Measurements from ENCODE around the gene BMPER.

BMPER gene

GRCh38 chr7:34130558-34131295, 225.4 kb downstream of the BMPER start:
- TF ChIP-seq ZNF274 (IDR thresholded peaks at IDR 0.05; ENCODE audit: low read depth, low read length), result no peak

GRCh38 chr7:34131371-34131770, 226.0 kb downstream of the BMPER start:
- TF ChIP-seq ZNF274 (IDR thresholded peaks at IDR 0.05; ENCODE audit: low read depth, low read length), result no peak
- H3K4me3 ChIP-seq (ENCODE audit: low read length), result no peak overlapping the region

More at GRCh38 chr7:34130558-34131295, 225.4 kb downstream of the BMPER start:
- no peak overlapping the region for H3K4me3 ChIP-seq (ENCODE audit: low read length)

DNA sequence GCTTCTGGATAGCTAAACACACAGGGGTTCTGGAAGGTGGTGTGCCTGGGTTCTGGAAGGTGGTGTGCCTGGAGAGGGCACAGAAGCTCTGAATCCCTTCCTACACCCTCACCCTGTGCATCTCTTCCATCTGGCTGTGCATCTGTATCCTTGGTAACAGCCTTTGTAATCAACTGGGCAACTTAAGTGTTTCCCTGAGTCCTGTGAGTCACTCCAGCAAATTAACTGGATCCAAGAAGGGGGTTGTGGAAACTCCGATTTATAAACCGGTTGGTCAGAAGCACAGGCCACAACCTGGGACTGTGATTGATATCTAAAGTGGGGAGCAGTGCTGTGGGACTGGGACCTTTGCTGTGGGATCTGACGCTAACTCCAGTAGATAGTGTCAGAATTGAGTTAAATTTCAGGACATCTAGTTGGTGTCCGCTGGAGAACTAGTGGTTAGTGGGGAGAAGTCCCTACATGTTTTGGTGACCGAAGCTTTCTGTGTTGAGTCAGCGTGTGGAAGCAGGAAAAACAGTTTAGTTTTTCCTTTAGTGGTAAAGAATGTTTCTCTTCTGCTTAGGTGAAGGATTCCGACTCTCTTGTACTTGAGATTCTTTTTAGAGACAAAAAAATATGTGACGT, 228.1 kb downstream of the BMPER start:
- no peak overlapping the region for H3K4me3 ChIP-seq (ENCODE audit: low read length)

DNA sequence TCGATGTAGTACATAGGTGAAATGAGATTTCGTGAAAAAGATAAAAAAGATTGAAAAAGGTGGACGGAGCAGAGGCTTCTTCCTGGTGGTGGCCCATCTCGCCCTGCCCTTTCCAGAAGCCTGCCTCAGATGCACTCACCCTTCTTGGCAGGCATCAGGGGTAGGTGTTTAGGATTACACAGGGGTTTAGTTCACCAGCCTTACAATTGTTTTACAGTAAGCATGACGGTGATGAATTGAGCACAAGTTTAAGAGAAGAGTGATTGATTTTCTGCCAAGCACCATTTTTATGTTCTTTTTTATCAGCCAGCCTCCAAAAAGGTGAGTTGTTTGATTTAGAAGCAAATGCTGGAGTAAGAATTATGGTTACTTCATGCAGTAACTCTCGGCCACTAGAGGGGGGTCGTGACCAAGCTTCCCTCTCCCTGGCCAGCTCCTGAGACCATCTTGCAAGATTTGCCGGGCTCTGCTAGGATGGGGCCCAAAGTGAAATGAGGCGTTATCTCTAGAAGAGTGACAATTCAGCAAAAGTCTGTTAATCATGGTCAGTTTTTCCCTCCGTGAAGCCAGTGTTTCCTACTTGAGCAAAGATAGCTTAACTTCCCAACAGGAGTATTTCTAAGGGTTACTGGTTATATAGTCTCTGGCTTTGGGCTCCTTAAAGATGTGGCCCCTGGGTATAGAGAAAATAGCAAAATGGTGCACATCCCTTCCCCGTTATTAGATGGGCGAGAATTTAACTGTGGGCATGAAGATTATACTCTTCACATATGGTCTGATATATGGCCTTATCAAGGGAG, 228.8 kb downstream of the BMPER start:
- TF ChIP-seq ZNF274 (IDR thresholded peaks at IDR 0.05; ENCODE audit: low read depth, low read length), result no peak
- H3K4me3 ChIP-seq (ENCODE audit: low read length), result no peak overlapping the region

More for the DNA sequence above, 228.1 kb downstream of the BMPER start:
- TF ChIP-seq ZNF274 (IDR thresholded peaks at IDR 0.05; ENCODE audit: low read depth, low read length), result no peak

DNA sequence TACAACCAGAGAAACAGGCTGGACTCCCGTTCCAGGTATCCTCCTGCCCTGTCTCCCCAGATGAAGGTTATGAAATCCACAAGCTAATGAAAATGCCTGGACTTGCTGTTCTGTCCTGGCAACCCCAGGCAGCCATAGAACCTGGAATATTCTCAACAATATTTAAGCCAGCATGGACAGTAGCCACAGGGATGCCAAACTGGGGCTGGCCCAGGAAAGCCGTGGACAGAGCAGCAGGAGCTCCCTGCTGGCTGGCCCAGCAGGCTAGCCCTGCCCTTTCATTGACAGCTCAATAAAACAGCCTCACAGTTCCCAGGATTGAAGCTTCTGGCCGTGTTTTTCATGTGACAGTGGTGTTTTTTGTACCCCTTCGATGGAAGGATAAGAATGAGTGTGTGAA, 230.6 kb downstream of the BMPER start:
- no peak for TF ChIP-seq ZNF274 (IDR thresholded peaks at IDR 0.05; ENCODE audit: low read depth, low read length)

GRCh38 chr7:34136698-34137097, 231.4 kb downstream of the BMPER start:
- no peak overlapping the region for H3K4me3 ChIP-seq (ENCODE audit: low read length)
- no peak for TF ChIP-seq ZNF274 (IDR thresholded peaks at IDR 0.05; ENCODE audit: low read depth, low read length)

More for the DNA sequence above, 230.6 kb downstream of the BMPER start:
- no peak overlapping the region for H3K4me3 ChIP-seq (ENCODE audit: low read length)

- H3K4me3 ChIP-seq (ENCODE audit: low read length), result no peak overlapping the region
- no peak for TF ChIP-seq ZNF274 (IDR thresholded peaks at IDR 0.05; ENCODE audit: low read depth, low read length)
Observed at GRCh38 chr7:34137176-34137575, 231.8 kb downstream of the BMPER start.

DNA sequence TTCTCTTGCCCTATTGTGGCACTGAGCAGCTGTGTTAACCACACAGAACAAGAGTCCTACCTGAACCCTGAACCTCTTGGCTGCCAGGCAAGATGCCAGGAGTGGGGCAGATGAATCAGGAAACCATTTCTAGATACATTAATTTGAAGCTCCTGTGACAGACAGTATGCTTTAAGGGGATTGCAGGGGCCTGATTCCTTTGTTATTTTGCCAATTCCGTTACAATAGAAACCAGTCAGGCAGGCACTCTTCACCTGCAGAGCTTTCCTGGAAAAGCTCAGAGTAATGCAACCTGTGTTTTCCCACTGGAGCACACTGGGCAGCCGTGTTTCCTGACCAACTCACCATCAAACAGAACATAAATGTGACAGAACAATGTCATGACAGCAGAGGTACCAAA, 233.1 kb downstream of the BMPER start:
- no peak for TF ChIP-seq ZNF274 (IDR thresholded peaks at IDR 0.05; ENCODE audit: low read depth, low read length)
- H3K4me3 ChIP-seq (ENCODE audit: low read length), result no peak overlapping the region

GRCh38 chr7:34139086-34139485, 233.7 kb downstream of the BMPER start:
- no peak for TF ChIP-seq ZNF274 (IDR thresholded peaks at IDR 0.05; ENCODE audit: low read depth, low read length)
- H3K4me3 ChIP-seq (ENCODE audit: low read length), result no peak overlapping the region

GRCh38 chr7:34140066-34140465, 234.7 kb downstream of the BMPER start:
- TF ChIP-seq ZNF274 (IDR thresholded peaks at IDR 0.05; ENCODE audit: low read depth, low read length), result no peak
- no peak overlapping the region for H3K4me3 ChIP-seq (ENCODE audit: low read length)

DNA sequence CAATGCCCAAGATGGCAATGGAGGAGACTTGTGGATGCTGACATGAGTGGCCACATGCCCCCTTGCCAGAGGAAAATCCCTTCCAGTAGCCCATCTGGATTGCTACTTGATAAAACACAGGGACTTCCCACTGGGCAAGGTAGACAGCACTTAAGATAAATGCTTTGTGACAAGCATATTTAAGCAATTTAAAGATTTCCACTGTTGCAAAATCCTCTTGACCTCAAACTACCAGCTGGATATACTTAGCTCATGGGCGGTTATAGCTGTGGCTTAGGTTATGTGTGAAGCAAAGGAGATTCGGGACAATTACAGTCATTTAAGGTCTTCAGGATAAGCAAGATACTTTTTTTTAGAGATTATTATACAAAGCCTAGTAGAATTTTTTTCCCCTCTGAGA, 238.1 kb downstream of the BMPER start:
- no peak for TF ChIP-seq ZNF274 (IDR thresholded peaks at IDR 0.05; ENCODE audit: low read depth, low read length)
- H3K4me3 ChIP-seq (ENCODE audit: low read length), result no peak overlapping the region

DNA sequence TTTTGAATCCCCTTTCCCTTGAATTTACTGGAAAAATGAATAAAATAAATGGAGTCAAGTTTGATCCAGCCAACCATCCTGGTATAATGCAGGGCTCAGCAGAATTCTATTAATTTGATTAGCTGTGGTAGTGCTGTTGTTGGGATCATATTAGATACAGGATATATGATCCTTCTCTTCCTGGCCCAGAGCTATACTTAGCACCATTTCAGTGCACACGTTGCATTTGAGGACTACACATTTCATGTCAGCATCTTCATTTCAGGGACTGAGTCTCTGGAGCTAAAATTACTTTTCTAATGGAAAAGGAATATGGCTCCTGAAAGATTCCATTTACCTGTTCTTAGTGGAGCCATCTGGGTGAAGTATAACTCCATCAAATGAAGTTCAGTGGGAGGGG, 240.3 kb downstream of the BMPER start:
- H3K4me3 ChIP-seq (ENCODE audit: low read length), result no peak overlapping the region
- TF ChIP-seq ZNF274 (IDR thresholded peaks at IDR 0.05; ENCODE audit: low read depth, low read length), result no peak

DNA sequence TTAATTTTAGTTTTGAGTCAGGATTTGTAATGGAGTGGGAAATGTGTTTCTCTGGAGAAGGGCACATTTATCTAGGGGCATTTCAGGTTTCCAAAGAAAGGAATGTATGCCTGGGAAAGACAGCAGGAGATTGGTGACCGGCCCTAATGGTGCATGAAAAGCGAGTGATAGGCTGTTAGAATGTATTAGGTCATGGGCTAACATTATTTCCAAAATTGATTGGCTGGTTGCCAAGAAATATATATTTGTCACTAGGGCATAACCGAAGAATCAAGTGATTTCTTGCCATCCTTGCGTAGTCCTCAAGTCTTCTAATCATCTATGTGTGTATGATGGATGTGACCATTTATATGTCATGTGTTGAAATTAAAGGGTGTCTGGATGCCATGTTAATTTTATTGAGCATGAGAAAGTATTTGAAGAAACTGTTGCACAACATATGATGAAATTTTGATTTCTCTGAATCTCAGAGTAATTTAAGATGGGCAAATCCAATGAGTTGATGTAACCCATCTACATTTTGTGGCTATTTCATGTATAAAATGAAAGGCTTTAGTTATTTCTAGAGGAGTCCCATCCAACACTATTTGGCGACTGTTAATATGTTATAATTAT, 248.4 kb downstream of the BMPER start:
- no peak overlapping the region for H3K4me3 ChIP-seq (ENCODE audit: low read length)
- no peak for TF ChIP-seq ZNF274 (IDR thresholded peaks at IDR 0.05; ENCODE audit: low read depth, low read length)

- H3K4me3 ChIP-seq (ENCODE audit: low read length), result no peak overlapping the region
- no peak for TF ChIP-seq ZNF274 (IDR thresholded peaks at IDR 0.05; ENCODE audit: low read depth, low read length)
Observed at GRCh38 chr7:34155220-34155908, 250.0 kb downstream of the BMPER start.

All from GM08714 (cell line).